ENCODE measurements around the gene RGPD3.
"Not testable (repeated sequence)": the region's sequence is repeated elsewhere in the genome, so short reads cannot be mapped to it uniquely, and the experiment has no call there.

RGPD3 gene

DNA sequence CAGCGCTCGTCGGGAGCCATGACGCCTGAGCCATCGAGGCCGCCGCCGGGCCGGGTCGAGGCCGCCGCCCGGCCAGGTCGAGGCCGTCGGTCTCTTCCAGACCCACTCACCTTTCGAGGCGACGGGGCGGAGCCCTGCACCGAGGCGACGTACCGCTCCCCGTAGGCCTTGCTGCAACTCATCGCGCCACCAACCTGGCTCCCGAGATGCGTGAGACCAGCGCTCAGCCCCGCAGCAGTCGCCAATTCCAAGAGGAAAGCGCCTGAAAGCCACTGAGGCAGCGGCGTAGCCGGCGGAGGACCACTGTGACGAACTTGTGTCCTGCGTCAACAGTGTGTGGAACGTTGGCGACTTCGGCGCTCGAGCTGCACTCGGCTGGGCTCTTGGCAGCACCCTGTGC, at the start of gene RGPD3:
TSS of gene RGPD3 (minus strand) at position 307 of the 400 bp plus-strand sequence. CDS start at position 182, 125 bp downstream.
- not testable (repeated sequence) for DNase-seq

DNA sequence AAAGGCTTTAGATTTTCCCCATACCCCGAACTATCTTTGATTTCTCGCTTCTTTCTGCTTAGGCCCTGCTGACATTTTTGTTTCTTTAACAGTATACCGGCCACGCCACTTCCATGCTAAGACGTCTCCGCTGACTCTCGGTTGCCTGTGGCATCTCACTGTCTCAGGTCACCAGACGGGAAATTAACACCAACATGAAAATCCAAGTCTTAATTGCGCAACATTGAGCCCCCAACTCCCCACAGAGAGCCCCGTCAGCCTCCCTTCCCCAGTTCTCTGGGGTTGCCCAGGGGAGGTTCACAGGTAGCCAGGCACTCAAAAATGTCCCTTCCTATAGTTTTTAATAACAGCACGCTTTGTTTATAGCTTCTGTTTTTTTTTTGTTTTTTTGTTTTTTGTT, 49.1 kb upstream of the RGPD3 start:
- no peak for DNase-seq

DNA sequence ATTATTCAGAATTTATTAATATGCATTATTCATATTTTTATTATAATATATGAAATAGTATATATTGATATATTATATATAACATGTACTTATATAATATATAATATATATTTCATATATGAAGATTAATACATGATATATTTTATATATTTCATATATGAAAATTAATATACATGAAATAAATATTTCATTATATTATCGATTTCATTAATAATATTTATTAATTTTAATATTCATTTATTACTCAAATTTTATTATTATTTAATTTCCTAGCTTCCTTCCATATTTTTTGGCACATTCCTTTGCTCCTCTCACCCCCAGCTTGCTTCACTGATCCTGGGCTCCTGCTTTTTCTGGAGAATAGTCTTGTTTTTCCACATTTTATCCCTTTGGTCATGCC, 48.7 kb upstream of the RGPD3 start:
- DNase-seq, result no peak

DNA sequence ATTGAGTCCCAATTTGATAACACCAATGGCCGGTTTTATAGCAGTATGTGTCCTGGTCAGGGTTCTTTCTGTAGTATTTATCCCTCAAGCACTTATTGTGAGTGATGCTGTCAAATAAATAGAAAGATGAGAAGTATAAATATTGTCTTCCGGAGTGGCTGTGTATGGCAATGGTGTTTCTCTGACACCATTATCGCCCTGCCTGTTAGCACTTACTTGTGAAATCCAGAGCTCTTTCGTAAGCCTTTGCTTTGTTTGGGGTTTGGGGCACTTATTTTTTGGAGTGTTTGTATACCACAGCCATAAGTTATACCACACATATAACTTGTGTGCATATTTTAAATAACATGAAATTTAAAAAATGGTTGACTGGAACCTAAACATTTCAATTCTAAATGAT, 48.2 kb upstream of the RGPD3 start:
- DNase-seq, result no peak

DNA sequence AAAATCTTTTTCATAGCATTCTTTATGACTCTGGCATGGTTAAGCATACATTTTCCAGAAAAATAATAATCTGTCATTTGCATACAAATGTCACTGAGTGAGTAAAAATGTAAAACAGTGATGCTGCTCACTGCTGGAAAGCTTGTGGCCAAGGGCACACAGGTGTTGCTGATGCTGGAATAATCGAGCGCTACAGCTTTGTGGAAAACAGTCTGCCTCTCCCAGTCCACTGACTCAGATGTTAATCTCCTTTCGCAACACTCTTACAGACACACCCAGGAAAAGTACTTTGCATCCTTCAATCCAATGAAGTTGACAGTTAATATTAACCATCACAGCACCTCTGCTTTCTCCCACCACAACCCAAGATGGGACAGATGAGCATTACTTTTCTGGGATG, 46.6 kb upstream of the RGPD3 start:
- DNase-seq, result not testable (repeated sequence)

DNA sequence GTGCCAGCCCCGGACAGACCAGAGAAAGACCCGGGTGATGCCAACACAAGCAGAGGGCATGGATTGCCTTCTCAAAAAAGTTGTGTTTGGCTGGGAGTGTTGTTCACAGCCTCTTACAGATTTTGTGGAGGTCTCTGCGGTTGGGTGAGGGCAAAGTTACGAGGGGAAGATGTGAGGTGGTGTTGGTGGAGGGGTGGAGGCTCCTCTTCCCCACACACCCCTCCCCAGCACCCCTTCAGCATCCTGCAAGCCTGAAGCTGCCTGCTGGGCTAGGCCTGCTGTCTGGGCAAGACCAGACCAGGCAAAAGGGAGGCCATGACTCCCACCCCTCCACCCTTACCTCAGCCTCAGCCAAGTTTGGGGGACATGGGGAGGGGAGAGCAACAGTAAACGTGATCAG, 45.2 kb upstream of the RGPD3 start:
- not testable (repeated sequence) for DNase-seq

DNA sequence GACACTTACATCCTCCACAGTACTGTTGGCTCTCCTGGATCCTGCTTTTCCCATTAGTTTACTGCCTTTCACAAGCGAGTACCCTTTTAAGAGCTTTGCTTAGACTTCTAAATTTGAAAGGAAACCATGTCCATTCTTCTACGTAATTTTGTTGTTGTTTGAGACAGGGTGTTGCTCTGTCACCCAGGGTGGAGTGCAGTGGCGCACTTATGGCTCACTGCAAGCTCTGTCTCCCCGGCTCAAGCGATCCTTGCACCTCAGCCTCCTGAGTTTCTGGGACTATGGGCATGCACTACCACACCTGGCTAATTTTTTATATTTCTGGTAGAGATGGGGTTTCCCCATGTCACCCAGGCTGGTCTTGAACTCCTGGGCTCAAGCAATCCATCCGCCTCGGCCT, 43.7 kb upstream of the RGPD3 start:
- not testable (repeated sequence) for DNase-seq

DNA sequence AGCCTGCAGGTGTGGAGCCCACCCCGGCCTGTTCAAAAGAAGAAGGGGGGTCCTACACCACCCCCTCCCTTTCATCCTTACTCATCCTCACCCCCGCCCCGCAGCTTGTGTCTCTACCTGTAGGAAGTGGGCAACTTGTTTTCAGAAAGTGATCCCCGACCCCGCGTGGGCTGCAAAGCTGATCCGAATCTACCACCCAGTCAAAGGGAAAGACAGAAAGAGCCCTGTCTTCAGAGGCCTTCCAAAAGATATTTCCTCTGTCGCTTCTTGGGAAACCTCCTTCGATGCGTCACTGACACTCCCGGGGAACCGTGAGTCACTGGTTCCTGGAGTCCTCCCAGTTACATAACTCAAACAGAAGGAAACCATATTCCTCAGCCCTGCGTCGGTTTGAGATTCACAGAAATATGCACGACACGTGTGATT, 43.3 kb upstream of the RGPD3 start:
- DNase-seq, result peak; percentile 65

DNA sequence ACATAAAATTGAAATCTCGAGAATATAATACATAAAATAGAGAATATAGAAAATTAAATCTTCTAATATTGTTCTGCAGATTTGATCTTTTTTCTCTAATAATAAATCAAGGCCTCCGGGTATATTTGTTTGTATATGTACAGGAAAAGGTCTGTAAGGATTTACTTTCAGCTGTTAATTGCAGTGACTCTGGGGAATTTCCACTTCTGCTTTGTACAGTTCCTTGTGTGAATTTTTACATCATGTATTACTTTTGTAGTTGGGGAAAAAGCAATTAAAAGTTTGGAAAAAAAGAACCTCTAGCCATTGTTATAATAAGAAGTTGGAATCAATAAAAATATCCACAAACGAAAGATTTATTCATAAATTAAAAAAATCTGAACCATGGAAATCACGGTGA, 42.6 kb upstream of the RGPD3 start:
- DNase-seq, result not testable (repeated sequence)

DNA sequence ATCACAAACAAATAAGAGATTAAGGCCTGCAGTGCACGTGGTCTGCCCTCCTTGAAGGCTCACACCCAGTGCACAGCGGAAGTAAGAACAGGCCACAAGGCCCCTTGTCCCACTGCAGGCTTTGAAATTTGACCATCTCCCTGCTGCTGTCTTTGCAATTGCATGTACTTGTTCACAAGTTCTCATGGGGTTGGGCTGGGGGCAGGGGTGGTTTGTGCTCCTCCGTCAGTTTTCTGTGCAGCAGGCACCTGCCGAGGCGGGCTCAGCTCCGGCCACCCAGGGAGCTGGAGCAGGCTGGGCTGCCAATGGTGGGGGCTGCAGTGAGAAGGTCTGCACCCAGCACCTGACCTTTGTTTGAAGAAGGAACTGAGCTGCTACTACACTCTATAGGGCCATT, 41.2 kb upstream of the RGPD3 start:
- not testable (repeated sequence) for DNase-seq

DNA sequence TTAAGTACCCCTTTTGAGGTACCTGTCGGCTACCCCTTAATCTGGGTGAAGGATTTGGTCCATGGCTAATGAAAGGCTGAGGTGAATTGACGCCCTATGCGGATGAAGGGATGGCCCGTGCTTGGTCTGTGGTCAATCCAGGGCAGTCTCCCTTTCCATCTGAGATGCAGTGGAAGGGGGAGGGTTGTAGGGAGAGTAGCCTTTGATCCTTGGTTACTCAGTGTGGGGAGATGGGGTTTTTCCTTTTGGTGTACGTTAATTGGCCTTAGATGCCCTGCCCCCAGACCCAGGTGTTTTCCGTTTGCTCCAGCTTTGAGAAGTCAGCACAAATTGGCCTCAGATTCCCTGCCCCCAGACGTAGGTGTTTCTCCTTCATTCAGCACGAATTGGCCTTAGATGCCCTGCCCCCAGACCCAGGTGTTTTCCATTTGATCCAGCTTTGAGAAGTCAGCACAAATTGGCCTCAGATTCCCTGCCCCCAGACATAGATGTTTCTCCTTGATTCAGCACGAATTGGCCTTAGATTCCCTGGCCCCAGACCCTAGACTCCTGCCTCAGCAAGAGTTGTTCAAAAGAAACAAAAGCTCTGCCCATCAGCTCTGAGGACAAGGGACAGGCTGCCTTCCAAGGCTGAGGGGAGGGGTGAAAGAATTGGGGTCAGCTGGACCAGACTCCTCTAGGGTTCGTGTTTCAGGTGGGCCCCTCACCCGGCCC, 40.6 kb upstream of the RGPD3 start:
- DNase-seq, result not testable (repeated sequence)

DNA sequence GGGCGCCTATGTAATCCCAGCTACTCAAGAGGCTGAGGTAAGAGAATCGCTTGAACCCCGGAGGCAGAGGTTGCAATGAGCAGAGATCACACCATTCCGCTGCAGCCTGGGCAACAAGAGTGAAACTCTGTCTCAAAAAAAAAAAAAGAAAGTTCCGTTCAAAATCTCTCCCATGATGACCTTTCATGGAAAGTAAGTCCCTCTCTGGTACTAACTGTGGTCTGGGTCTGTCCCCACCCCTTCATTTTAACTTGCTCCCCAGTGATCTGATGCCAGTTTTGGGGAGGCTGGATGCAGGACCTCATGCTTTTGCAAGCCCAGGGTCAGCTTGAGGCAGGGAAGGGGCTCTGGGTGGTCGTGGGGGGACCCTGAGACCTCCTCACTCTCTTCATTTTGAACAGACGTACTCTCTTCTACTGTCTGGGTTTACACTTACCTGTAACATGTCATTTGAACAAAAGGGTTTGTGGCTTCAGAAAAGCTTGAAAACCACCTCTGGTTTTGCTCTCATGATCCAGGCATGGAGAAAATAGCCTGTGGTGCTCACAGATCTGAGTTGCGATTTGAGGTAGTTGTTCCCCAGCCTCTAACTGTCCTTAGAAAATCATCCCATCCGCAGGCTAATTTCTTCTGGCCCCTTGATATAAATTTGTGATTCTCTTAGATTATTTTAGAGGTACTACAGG, 37.9 kb upstream of the RGPD3 start:
- DNase-seq, result not testable (repeated sequence)

DNA sequence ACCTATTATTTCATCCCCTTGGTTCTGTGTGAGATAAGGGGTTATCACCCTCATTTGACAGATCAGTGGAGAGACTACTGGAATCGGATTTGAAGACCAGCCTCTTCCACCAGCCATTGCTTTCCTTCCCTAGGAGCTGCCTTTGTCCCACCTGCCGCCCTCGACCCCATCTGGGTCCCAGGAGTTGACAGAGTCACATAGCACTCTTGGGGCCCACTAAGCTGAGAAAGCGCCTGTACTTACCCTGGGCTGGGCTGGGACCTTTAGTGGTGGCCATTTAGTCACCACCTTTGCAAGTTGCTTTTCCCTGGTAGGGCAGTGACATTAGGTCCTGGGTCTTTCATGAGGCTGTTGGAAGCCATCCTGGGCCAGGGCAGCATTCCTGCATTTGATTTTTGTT, 36.6 kb upstream of the RGPD3 start:
- DNase-seq, result not testable (repeated sequence)

DNA sequence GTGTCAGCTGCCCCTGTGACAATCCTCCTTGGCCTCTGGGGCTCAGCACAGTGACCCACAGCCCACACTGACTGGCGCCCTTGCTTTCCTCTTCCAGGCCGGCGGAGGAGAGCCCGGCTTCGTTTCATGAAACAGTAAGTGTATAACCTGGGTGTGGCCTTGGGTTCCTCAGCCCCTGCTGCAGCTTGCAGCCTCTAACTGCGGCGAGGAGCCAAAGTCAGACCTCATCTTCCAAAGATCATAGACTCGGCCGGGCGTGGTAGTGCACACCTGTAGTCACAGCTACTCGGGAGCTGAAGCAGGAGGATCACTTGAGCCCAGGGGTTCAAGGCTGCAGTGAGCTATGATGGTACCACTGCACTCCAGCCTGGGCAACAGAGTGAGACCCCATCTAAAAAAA, 36.0 kb upstream of the RGPD3 start:
- DNase-seq, result not testable (repeated sequence)

DNA sequence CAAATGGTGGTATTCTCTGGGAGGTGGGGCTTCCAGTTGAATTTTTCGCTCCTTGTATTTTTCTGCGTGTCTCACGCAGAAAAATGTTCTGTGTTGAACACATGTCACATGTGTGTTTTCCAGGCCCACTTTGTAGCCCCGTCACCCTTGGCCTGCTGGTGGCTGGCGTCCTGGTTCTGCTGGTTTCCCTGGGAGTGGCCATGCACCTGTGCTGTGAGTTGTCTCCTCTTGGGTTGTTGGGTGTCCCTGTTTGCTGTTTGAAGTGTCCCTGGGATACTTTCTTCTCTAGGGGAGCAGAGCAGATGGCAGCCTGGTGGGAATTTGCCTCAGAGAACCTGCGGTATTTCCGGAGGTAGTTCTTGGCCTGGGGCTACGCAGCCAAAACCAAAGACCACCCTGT, 34.1 kb upstream of the RGPD3 start:
- not testable (repeated sequence) for DNase-seq

DNA sequence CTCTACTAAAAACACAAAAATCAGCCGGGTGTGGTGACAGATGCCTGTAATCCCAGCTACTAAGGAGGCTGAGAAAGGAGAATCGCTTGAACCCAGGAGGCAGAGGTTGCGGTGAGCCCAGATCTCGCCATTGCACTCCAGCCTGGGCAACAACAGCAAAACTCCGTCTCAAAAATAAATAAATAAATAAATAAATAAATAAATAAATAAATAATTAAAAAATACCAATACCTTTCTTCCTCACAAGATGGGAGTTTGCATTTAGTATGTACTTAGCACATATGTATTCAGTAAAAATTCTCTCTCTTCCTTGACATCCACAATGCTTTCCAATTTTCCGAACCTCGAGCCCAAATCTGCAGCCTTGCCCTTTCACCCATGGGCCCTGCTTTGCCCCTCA, 32.1 kb upstream of the RGPD3 start:
- not testable (repeated sequence) for DNase-seq

DNA sequence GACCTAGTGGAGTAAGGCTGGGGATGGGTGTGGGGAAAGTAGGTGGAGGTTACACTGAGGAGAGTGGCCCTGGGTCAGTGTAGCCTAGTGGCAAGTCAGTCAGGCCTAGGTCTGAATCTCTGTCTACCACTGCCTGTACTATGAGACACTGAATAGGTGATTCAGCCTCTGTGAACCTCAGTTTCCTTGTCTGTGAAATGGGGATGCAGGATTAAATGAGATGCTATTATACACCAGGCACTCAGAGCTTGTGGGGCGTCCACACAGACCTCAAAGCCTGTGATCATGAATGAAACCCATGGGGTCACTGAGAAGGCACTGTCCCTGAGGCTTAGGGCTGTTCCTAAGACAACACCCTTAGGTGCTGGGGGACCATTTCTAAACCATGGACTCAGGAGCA, 30.3 kb upstream of the RGPD3 start:
- not testable (repeated sequence) for DNase-seq

DNA sequence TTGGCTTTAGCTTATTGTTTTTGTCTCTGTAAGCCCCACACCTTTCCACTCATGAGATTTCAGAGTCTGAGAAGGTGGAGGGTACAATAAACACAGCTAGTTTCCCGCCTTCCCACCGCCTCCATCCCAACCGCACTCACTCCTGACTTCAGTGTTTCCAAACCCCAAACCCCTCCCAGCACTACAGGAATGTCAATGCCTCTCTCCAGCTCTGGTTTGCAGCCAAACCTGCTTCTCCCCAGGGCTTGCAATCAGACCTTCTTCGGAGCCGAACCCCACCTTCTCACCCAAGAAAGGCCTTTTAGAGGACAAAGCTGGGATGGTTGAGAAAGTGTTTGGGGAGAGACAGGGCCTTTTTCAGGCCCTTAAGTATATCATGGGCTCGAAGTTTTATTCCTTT, 24.7 kb upstream of the RGPD3 start:
- DNase-seq, result not testable (repeated sequence)

DNA sequence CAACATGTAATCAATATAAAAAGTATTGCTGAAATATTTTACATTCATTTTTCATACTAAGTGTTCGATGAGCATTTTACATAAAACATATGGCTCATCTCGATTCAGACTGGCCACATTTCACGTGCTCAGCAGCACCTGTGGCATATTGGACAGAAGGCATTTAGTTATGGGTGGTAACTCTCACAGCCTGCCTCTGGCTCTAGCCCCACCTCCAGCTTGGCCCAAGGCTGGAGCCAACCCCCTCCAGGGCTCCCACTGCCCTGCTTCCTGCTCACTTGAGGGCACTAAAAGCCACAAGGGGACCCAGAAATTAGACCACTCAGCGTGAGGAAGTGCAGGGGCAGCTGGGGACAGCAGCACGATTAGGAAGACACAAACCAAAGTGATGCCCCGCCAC, 24.2 kb upstream of the RGPD3 start:
- not testable (repeated sequence) for DNase-seq

DNA sequence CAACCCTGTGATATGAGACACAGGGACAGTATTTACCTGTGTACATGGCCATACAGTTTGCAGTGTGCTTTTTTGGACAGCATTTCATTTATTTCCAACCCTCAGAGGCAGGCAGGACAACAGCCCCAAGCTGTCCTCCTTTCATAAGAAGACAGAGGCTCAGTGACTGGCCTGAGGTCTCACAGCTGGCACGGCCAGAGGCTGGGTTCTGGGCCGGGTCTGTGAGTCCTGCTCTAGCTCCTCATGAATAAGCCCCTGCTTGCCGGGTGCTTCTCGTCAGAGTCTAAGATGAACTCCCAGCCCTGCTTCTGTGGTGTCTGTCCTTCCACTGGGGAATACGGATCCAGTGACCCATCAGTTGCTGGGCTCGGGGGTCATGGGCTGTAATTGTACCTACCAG, 21.5 kb upstream of the RGPD3 start:
- DNase-seq, result not testable (repeated sequence)

DNA sequence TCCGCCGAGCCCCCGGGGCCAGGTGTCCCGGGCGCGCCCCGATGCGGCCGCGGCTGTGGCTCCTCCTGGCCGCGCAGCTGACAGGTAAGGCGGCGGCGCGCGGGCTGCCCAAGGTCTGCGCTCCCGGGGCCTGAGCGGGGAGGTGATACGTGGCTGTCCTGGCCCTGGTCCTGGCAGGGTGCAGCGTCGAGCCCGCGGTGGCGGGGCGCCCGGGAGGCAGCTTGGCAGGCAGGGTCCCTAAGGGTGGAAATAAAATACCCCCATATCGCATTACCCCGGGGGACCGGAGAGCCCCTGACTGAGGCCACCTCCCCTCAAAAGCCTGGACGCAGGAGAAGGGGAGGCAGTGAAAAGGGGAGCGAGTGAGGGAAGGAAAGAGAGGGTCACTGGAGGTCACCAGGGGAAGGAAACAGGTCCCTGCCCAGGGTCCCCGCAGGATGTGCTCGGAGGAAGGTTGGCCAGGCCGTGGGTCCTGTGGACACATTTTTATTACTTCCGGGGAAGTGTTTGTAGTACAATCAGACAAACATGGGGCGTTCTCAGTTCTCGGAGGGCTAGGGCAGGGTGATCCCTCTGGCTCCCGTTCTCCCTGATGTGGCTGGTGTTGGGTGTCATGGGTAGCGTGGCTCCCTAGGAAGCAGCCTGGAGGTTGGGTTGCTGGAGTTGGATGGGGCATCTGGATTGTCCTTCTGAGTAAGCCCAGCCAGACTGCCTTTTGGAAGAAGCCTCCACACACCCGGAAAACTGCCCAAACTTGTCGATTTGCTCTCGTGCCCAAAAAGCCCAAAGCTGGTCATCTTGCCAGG, 19.4 kb upstream of the RGPD3 start:
- not testable (repeated sequence) for DNase-seq

DNA sequence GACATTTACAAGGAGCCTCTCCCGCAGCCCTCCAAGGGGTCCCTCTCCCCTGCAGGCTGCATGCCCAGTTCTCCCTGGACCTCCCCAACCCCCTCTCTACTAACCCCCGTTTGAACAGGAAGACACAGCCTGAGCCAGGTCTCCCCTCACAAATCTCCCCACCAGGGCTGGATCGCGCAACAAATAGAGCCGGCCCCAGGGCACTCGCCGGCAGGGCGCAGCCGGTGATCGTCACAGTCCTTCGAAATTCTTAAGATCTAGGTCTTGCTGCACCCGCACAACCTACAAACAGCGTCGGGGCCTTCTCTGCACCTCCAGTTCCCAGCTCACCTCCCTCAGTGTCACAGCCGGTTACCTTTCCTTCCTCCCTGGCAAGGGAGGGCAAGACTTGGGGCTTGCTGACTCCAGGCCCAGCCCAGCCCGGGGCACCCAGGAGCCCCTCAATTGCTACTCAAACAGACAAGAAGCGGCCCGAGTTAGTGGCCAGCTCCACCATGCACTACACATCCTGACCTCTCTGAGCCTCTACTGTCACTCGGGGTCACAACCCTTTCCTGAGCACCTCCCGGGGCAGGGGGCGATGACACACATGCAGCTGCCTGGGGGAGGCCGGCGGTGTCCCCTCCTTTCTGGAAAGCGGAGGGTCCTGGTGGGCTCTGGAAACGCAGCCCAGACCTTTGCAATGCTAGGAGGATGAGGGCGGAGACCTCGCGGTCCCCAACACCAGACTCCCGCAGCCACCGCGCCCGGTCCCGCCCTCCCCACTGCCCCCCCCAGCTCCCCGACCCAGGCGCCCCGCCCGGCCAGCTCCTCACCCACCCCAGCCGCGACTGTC, 18.6 kb upstream of the RGPD3 start, which contains the start of gene CD8B2:
TSS of gene CD8B2 (plus strand) at position 814 of the 835 bp plus-strand sequence. CDS start 63 bp downstream, outside the sequence.
- DNase-seq, result not testable (repeated sequence)

All from stimulated activated CD8-positive, alpha-beta memory T cell treated with anti-CD3 and anti-CD28 coated beads, Interleukin-4, amount 100 ng/mL, for 48 hours (primary cell).